HCT116 (cell line): ENCODE measurements around the gene COL4A3. TPM values are rescaled to one million over a fixed set of nuclear protein-coding genes. Genes with fewer than 3 reads are reported as not detected.

Source experiments
- ATAC-seq: fragments of 200-7000 bp; cut with Tn5 transposase; 2 replicates; pipeline ENCODE4 v1.9.1; 2020; ENCODE audit warnings: mild to moderate bottlenecking, moderate library complexity
- BruUV-seq: library from RNA; stranded (reverse); fragments of 400-500 nt; replicated peaks from 2 replicates; lab custom pipeline; 2021; lab: Mats Ljungman, UMichigan
- CTCF ChIA-PET: fragments of 300-600 bp; sonication (Branson Sonifier 250); formaldehyde crosslinking; loops from one replicate; lab custom pipeline; 2021; ENCODE audit warnings: antibody characterized with exemption; lab: Charles Lee
- POLR2A ChIA-PET: fragments of 300-600, 350-600 bp; sonication (Branson Sonifier 250); formaldehyde crosslinking; loops from one replicate; lab custom pipeline; 2021; ENCODE audit warnings: antibody characterized with exemption; lab: Charles Lee
- RAD21 ChIA-PET, 2 experiments: fragments of 300-600 bp; sonication (Branson Sonifier 250); formaldehyde crosslinking; loops; one replicate each; lab custom pipeline; 2023; ENCODE audit warnings: low total read pairs in 2 of 2; ENCODE audit not compliant: uncharacterized antibody in 2 of 2, unreplicated experiment in 2 of 2, low non-redundant PET in 1 of 2; lab: Charles Lee
- DNase-seq: peaks from one replicate; pipeline ENCODE4 v3.0.0-alpha.2; 2010; ENCODE audit warnings: low read depth, low spot score
- H2AFZ ChIP-seq: fragments of 200-600 bp; shearing (Covaris generic), sonication (generic); 2 replicates; pipeline ENCODE4 v1.6.1; 2017; ENCODE audit warnings: low read depth, mixed run types, mixed read lengths, antibody characterized with exemption, low read length; ENCODE audit not compliant: poor library complexity, severe bottlenecking
- H3K27ac ChIP-seq: 2 replicates; pipeline ENCODE4 v1.5.1; 2012; ENCODE audit warnings: low read depth, low read length
- H3K27me3 ChIP-seq: fragments of 200-600 bp; sonication (generic); 2 replicates; pipeline ENCODE4 v1.6.1; 2016; ENCODE audit warnings: mixed run types, low read length, mixed read lengths; ENCODE audit not compliant: insufficient read depth
- H3K36me3 ChIP-seq, 2 experiments: fragments of 200-500 bp in 1 of 2; fragments of 200-600 bp in 1 of 2; sonication (Bioruptor generic) in 1 of 2; sonication (generic) in 1 of 2; 2 replicates each; pipeline versions ENCODE4 v1.5.1 to v1.6.1; 2014 to 2016; ENCODE audit warnings: low read length in 2 of 2, inconsistent platforms in 1 of 2, mixed read lengths in 1 of 2, mixed run types in 1 of 2; ENCODE audit not compliant: insufficient read depth in 2 of 2, control insufficient read depth in 1 of 2
- H3K4me1 ChIP-seq, 2 experiments: fragments of 200-600 bp in 1 of 2; sonication (generic) in 1 of 2; 2 replicates each; pipeline versions ENCODE4 v1.5.1 to v1.6.1; 2012 to 2017; ENCODE audit warnings: low read length in 2 of 2, inconsistent platforms in 1 of 2, mild to moderate bottlenecking in 1 of 2, mixed read lengths in 1 of 2, mixed run types in 1 of 2, moderate library complexity in 1 of 2; ENCODE audit not compliant: insufficient read depth in 2 of 2, control insufficient read depth in 1 of 2
- H3K4me2 ChIP-seq: fragments of 200-600 bp; sonication (generic); 2 replicates; pipeline ENCODE4 v1.6.1; 2017; ENCODE audit warnings: mixed run types, low read length, mixed read lengths
- H3K4me3 ChIP-seq, 2 experiments: fragments of 200-600 bp in 1 of 2; sonication (generic) in 1 of 2; replicated peaks in 1 of 2; 2 replicates each; pipeline ENCODE4 v1.5.1; 2011 to 2016; ENCODE audit warnings: low read length in 2 of 2, control low read depth in 1 of 2, low read depth in 1 of 2, mild to moderate bottlenecking in 1 of 2, mixed read lengths in 1 of 2, mixed run types in 1 of 2
- H3K79me2 ChIP-seq: fragments of 200-600 bp; sonication (generic); 2 replicates; pipeline ENCODE4 v1.6.1; 2017; ENCODE audit warnings: mild to moderate bottlenecking, mixed run types, low read length, moderate library complexity, mixed read lengths; ENCODE audit not compliant: insufficient read depth
- H3K9ac ChIP-seq: fragments of 200-600 bp; sonication (generic); 2 replicates; pipeline ENCODE4 v1.6.1; 2016; ENCODE audit warnings: low read length, mixed read lengths
- H3K9me2 ChIP-seq: fragments of 200-600 bp; sonication (generic), shearing (Covaris generic); 2 replicates; pipeline ENCODE4 v1.6.1; 2017; ENCODE audit warnings: mixed run types, mild to moderate bottlenecking, moderate library complexity; ENCODE audit not compliant: insufficient read depth
- H3K9me3 ChIP-seq, 2 experiments: fragments of 200-500 bp in 1 of 2; fragments of 200-600 bp in 1 of 2; sonication (Bioruptor generic) in 1 of 2; sonication (generic) in 1 of 2; 2 replicates each; pipeline ENCODE4 v1.6.1; 2014 to 2017; ENCODE audit warnings: low read length in 2 of 2, mixed read lengths in 2 of 2, inconsistent platforms in 1 of 2, low read depth in 1 of 2, mild to moderate bottlenecking in 1 of 2, mixed run types in 1 of 2, moderate library complexity in 1 of 2; ENCODE audit not compliant: control insufficient read depth in 1 of 2, insufficient read depth in 1 of 2
- H4K20me1 ChIP-seq: fragments of 200-600 bp; sonication (generic), shearing (Covaris generic); 2 replicates; pipeline ENCODE4 v1.6.1; 2017; ENCODE audit warnings: mixed run types, mild to moderate bottlenecking, moderate library complexity; ENCODE audit not compliant: insufficient read depth
- FOSL1 ChIP-seq: IDR thresholded peaks from 2 replicates; pipeline ENCODE4 v1.6.1; 2012; ENCODE audit warnings: low read depth
- MAX ChIP-seq: IDR thresholded peaks from 2 replicates; pipeline ENCODE4 v1.6.1; 2012
- POLR2A ChIP-seq: IDR thresholded peaks from 2 replicates; pipeline ENCODE4 v1.7.0; 2011; ENCODE audit warnings: borderline replicate concordance; ENCODE audit not compliant: insufficient read depth, insufficient read length; ENCODE audit errors: extremely low read depth
- RAD21 ChIP-seq: IDR thresholded peaks from 2 replicates; pipeline ENCODE4 v1.6.1; 2012; ENCODE audit warnings: low read depth, mild to moderate bottlenecking
- SRF ChIP-seq: IDR thresholded peaks from 2 replicates; pipeline ENCODE4 v1.6.1; 2012; ENCODE audit warnings: low read depth
- intact Hi-C: fragments of 100-400 bp; cut with micrococcal nuclease; formaldehyde crosslinking; loops from 2 replicates; pipeline ENCODE4 v1.10.0; 2022
- total RNA-seq: library from RNA; stranded (reverse); gene quantifications from one replicate; pipeline ENCODE4 v1.2.1, GENCODE V29; 2021; ENCODE audit not compliant: unreplicated experiment

The COL4A3 gene
- total RNA-seq, 1 experiment from 2014 or later, result 4.9 TPM

GRCh38 chr2:227317834-227318233 is 153.4 kb downstream of the COL4A3 start:
- TF ChIP-seq SRF, result no peak
- no peak for TF ChIP-seq FOSL1
- RAD21 ChIA-PET, result no interaction called here
- Histone ChIP-seq H2AFZ (no peak overlapping the region), H3K27me3 (no peaks in the 10 kb centered on the region), H3K4me3 (no peak overlapping the region), H3K9me2 (no peaks in the 10 kb centered on the region), H3K9ac (no peak overlapping the region), H3K27ac (no peak overlapping the region), H3K79me2 (no peaks in the 10 kb centered on the region), H3K9me3 (no peaks in the 10 kb centered on the region), H3K4me1 (no peaks in the 10 kb centered on the region), H3K4me2 (no peak overlapping the region), H3K36me3 (no peaks in the 10 kb centered on the region), H4K20me1 (no peaks in the 10 kb centered on the region)
- CTCF ChIA-PET, result no interaction called here
- BruUV-seq, result no TSS peak
- POLR2A ChIA-PET, result no interaction called here
- ATAC-seq, result no peak
- intact Hi-C loops, result no loop called here
- no peak for DNase-seq

GRCh38 chr2:227320305-227321094 is 156.1 kb downstream of the COL4A3 start:
- TF ChIP-seq MAX (no peak), RAD21 (no peak), POLR2A (no peak)
- Histone ChIP-seq H3K9me2 (no peaks in the 10 kb centered on the region), H3K4me1 (peaks cover 0 to 12% of the 10 kb centered on the region in 2 experiments; a peak in 2 of 4 replicates), H3K27ac (no peak overlapping the region), H3K27me3 (no peaks in the 10 kb centered on the region), H3K9me3 (no peaks in the 10 kb centered on the region), H4K20me1 (no peaks in the 10 kb centered on the region), H3K4me3 (no peak overlapping the region), H3K9ac (no peak overlapping the region), H3K79me2 (peaks cover 5% of the 10 kb centered on the region), H2AFZ (no peak overlapping the region), H3K4me2 (no peak overlapping the region), H3K36me3 (no peaks in the 10 kb centered on the region)
- CTCF ChIA-PET, result no interaction called here
- POLR2A ChIA-PET, result no interaction called here
- no TSS peak for BruUV-seq
- intact Hi-C loops, result no loop called here
- DNase-seq, result no peak
- RAD21 ChIA-PET, result no interaction called here
- no peak for ATAC-seq
